MCF 10A (cell line): ENCODE data around the gene ZNF282. TPM values are rescaled to one million over a fixed set of nuclear protein-coding genes. Genes with fewer than 3 reads are reported as not detected.

Experiments used
- BruUV-seq: library from RNA; stranded (reverse); fragments of 400-500 nt; replicated peaks from 2 replicates; lab custom pipeline; 2021; lab: Mats Ljungman, UMichigan
- CTCF ChIA-PET: fragments of 300-600 bp; sonication (Branson Sonifier 250); formaldehyde crosslinking; extraction: SDS; loops from one replicate; lab custom pipeline; 2021; ENCODE audit warnings: antibody characterized with exemption, inconsistent platforms; lab: Yijun Ruan, JAX
- POLR2A ChIA-PET: fragments of 300-600, 350-650 bp; sonication (Branson Sonifier 250); formaldehyde crosslinking; extraction: SDS; loops from one replicate; lab custom pipeline; 2020; ENCODE audit warnings: antibody characterized with exemption, inconsistent platforms; lab: Yijun Ruan, JAX
- DNase-seq: peaks from one replicate; pipeline ENCODE4 v3.0.0-alpha.2; 2018; ENCODE audit not compliant: unreplicated experiment
- H3K27ac Mint-ChIP-seq: one replicate; pipeline ENCODE4 v1.8.0; 2022; ENCODE audit warnings: mild to moderate bottlenecking, low read depth, mixed read lengths; ENCODE audit not compliant: unreplicated experiment
- H3K27me3 Mint-ChIP-seq: one replicate; pipeline ENCODE4 v1.8.0; 2022; ENCODE audit warnings: mixed read lengths; ENCODE audit not compliant: insufficient read depth, unreplicated experiment
- H3K36me3 Mint-ChIP-seq: one replicate; pipeline ENCODE4 v1.8.0; 2022; ENCODE audit warnings: mild to moderate bottlenecking, moderate library complexity, mixed read lengths; ENCODE audit not compliant: insufficient read depth, unreplicated experiment
- H3K4me1 Mint-ChIP-seq: one replicate; pipeline ENCODE4 v1.8.0; 2022; ENCODE audit warnings: mixed read lengths; ENCODE audit not compliant: insufficient read depth, unreplicated experiment
- H3K4me3 Mint-ChIP-seq: one replicate; pipeline ENCODE4 v1.8.0; 2022; ENCODE audit warnings: mild to moderate bottlenecking, moderate library complexity, mixed read lengths; ENCODE audit not compliant: unreplicated experiment
- H3K9me3 Mint-ChIP-seq: one replicate; pipeline ENCODE4 v1.8.0; 2022; ENCODE audit warnings: mixed read lengths; ENCODE audit not compliant: unreplicated experiment
- CTCF ChIP-seq: fragments of 200-600 bp; IDR thresholded peaks from one replicate; pipeline ENCODE4 v1.8.0; 2022; ENCODE audit warnings: antibody characterized with exemption, mild to moderate bottlenecking; ENCODE audit not compliant: unreplicated experiment
- intact Hi-C: fragments of 100-400 bp; cut with micrococcal nuclease; formaldehyde crosslinking; loops from 2 replicates; pipeline ENCODE4 v1.14.1; 2022
- total RNA-seq: library from RNA; stranded (reverse); gene quantifications from 2 replicates; pipeline ENCODE4 v1.2.3, GENCODE V29; 2022

The ZNF282 gene
- total RNA-seq, 1 experiment from 2014 or later, result 43.9 TPM

DNA sequence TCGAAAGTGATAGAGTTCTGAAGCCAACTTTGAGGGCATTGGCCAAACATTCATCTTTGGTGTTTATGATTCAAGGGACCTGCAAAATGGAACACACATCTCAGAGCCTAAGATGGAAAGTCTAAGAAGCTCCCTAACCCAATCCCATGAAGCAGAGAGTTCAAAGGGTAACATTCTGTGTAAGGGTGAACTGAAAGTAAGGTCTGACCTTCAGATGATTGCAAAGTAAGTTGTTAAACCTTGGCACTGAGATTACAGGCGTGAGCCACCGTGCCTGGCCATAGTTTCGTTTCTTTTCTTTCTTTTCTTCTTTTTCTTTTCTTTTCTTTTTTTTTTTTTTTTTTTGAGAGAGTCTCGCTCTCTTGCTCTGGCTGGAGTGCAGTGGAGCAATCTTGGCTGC lies 46.4 kb downstream of the ZNF282 start:
- Mint-ChIP-seq H3K9me3 (peaks cover 8% of the 10 kb centered on the region), H3K4me1 (peaks cover 17% of the 10 kb centered on the region), H3K4me3 (no peak overlapping the region), H3K27ac (no peak overlapping the region), H3K36me3 (no peaks in the 10 kb centered on the region), H3K27me3 (no peaks in the 10 kb centered on the region)
- POLR2A ChIA-PET, result interaction anchor here (2.1 kb wide), 1 partner anchor 8 kb away, joined by 10 read pairs; no protein-coding TSS in a partner anchor
- no peak for DNase-seq
- intact Hi-C loops, result no loop called here
- BruUV-seq, result no TSS peak
- CTCF ChIA-PET, result interaction anchor here (0.6 to 1.0 kb wide), 3 partner anchors 9 to 382 kb away, joined by 3 read pairs; no protein-coding TSS in a partner anchor
- no peak for TF ChIP-seq CTCF

- Mint-ChIP-seq H3K9me3 (peaks cover 8% of the 10 kb centered on the region), H3K27ac (no peak overlapping the region), H3K4me3 (no peak overlapping the region), H3K4me1 (peaks cover 5% of the 10 kb centered on the region), H3K36me3 (peaks cover 11% of the 10 kb centered on the region), H3K27me3 (no peaks in the 10 kb centered on the region)
- intact Hi-C loops, result no loop called here
- TF ChIP-seq CTCF, result no peak
- no TSS peak for BruUV-seq
- ChIA-PET CTCF (interaction anchor here (0.8 kb wide), 2 partner anchors 15 to 16 kb away, joined by 3 to 4 read pairs; partner anchors contain the start of gene ZNF783), POLR2A (interaction anchor here (1.4 kb wide), 1 partner anchor 12 kb away, joined by 3 read pairs; no protein-coding TSS in a partner anchor)
- DNase-seq, result no peak
These were observed 49.9 kb downstream of the ZNF282 start for GRCh38 chr7:149245244-149245643.

DNA sequence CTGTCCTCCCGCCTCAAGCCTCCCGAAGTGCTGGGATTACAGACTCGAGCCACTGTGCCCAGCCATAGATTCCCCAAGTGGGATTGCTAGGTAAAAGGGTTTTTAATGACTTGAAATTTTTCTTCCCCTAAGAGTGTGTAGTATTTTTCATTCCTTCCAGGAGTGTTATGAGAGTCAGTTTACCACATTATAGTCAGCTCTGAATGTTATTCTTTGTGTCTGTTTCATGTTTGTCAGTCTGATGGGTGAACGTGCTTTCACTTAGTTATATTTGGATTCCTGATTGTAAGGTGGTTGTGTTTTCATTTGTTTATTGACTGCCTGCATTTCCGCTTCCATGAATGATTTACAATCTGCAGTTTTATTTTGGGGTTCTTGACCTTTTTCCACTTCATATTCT lies 50.4 kb downstream of the ZNF282 start:
- H3K9me3 Mint-ChIP-seq, result peaks cover 8% of the 10 kb centered on the region
- POLR2A ChIA-PET, result interaction anchor here (0.6 to 1.4 kb wide), 2 partner anchors 13 to 314 kb away, joined by 3 to 5 read pairs; no protein-coding TSS in a partner anchor

More for the DNA sequence above, 50.4 kb downstream of the ZNF282 start:
- no peak overlapping the region for H3K4me3 Mint-ChIP-seq
- no peak for TF ChIP-seq CTCF
- peaks cover 16% of the 10 kb centered on the region for H3K36me3 Mint-ChIP-seq
- no peaks in the 10 kb centered on the region for H3K27me3 Mint-ChIP-seq
- DNase-seq, result no peak
- no TSS peak for BruUV-seq
- CTCF ChIA-PET, result interaction anchor here (0.7 to 0.8 kb wide), 3 partner anchors 14 to 237 kb away, joined by 3 to 4 read pairs (median 3); partner anchors contain the start of gene ZNF783
- intact Hi-C loops, result no loop called here
- peaks cover 1% of the 10 kb centered on the region for H3K4me1 Mint-ChIP-seq
- no peak overlapping the region for H3K27ac Mint-ChIP-seq
